GM06990 (cell line): ENCODE data around the gene ERC2.

Experiments used
- DNase-seq: peaks from one replicate; pipeline ENCODE4 v3.0.0-alpha.2; 2011; ENCODE audit not compliant: insufficient read length; ENCODE audit errors: extremely low read depth
- H3K27me3 ChIP-seq: replicated peaks from 2 replicates; pipeline ENCODE4 v1.6.0; 2011; ENCODE audit warnings: low read length; ENCODE audit not compliant: control insufficient read depth, insufficient read depth
- H3K36me3 ChIP-seq: 2 replicates; pipeline ENCODE4 v1.5.1; 2011; ENCODE audit warnings: low read length; ENCODE audit not compliant: control insufficient read depth, insufficient read depth
- H3K4me3 ChIP-seq: replicated peaks from 2 replicates; pipeline ENCODE4 v1.5.1; 2011; ENCODE audit warnings: low read depth, mild to moderate bottlenecking, control low read depth, low read length
- CTCF ChIP-seq: IDR thresholded peaks from 2 replicates; pipeline ENCODE4 v1.5.1; 2011; ENCODE audit warnings: low read length, control low read depth, mild to moderate bottlenecking, inconsistent platforms; ENCODE audit not compliant: insufficient read depth, poor library complexity, severe bottlenecking

ERC2 gene

DNA sequence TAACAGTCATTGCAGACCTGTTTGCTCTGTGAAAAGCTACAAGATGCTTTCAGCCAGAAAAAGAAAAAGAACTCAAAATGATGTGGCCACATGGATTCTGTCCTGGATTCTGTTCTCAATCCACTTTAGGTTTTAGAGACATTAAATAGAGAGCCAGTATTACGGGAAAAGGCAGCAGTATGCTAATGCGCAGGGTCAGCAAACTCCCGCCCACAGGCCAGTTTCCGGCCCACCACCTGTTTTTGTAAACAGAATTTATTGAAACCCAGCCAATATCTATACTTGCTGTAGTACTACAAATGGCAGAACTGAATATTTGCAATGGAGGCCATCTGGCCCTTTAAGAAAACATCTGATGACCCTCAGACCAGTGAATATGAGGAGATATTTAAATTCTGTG, 416.1 kb downstream of the ERC2 start:
- no peak for TF ChIP-seq CTCF
- no peak for DNase-seq
- Histone ChIP-seq H3K27me3 (no peaks in the 10 kb centered on the region), H3K36me3 (no peaks in the 10 kb centered on the region), H3K4me3 (no peak overlapping the region)

DNA sequence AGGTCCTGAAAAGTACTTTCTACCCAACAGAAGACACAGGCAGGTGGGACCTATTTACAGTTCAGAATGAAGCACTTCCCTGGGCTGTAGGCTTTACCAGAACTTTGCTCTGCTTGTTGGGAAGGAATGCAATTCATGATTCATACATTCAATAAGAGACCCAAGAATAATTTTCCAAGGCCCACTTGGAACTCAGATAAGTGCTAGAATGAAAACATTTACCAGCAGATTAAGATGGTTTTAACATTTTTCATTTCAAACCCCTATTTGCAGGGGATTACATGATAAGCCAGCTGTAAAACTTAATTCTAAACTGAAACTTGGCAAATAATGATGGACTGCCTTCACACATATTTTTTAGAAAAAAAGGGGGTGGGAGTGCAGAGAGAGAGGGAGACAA, 417.2 kb downstream of the ERC2 start:
- DNase-seq, result no peak
- Histone ChIP-seq H3K27me3 (no peaks in the 10 kb centered on the region), H3K4me3 (no peak overlapping the region), H3K36me3 (no peaks in the 10 kb centered on the region)
- TF ChIP-seq CTCF, result no peak

GRCh38 chr3:56048946-56049345, 419.3 kb downstream of the ERC2 start:
- no peak overlapping the region for H3K4me3 ChIP-seq
- H3K27me3 ChIP-seq, result no peaks in the 10 kb centered on the region
- TF ChIP-seq CTCF, result no peak
- DNase-seq, result no peak
- no peaks in the 10 kb centered on the region for H3K36me3 ChIP-seq

DNA sequence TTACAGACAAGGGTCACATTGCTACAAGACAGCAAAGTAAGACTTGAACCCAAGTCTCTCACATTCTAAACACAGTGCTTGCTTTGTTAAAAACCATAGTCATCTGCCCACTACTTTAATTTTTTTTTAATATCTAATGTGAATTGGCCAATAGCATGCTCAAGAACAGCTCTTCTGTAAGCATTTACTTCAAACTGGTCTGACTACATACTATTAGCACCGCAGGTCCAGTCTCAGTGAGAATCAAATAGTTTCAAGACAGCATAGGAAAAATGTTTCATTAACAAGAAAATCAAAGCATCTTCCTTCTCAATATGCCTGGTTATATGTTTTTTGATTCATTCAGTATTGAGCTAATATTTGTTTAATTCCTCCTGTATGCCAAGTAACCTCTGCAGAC, 419.9 kb downstream of the ERC2 start:
- TF ChIP-seq CTCF, result no peak
- H3K27me3 ChIP-seq, result no peaks in the 10 kb centered on the region
- no peak overlapping the region for H3K4me3 ChIP-seq

DNA sequence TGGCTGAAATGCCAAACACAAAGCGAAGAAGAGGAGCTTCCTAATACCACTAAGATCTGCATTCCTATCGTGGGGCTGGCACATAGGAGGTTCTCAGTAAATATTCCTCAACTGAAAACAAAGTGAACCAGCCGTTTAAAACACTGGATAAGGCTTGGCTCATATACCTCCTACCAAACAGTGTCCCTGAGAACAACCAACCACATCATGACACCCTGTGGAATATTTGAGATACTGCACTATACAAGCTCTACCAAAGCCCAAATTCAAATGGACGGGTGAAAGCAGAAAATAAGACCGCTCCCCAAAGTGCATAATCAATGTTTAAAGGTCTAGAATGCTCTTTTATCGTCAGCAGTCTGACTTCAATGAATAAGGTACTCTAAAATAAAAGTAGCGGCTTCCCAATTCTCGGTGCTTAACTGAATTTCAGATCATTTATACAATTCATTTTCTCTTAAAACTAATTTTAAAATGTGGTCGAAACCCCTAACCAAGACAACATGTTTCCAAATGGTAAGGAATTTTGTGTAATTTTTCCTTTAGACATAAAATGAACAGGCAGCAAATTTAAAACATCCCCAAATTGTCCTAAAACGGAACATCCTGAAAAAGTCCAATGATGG, 425.8 kb downstream of the ERC2 start:
- no peaks in the 10 kb centered on the region; the same call in 1 of the 2 replicates for H3K27me3 ChIP-seq
- TF ChIP-seq CTCF, result peak; percentile 33
- H3K36me3 ChIP-seq, result no peaks in the 10 kb centered on the region
- no peak overlapping the region for H3K4me3 ChIP-seq
- no peak for DNase-seq

More for the DNA sequence above, 419.9 kb downstream of the ERC2 start:
- DNase-seq, result no peak
- H3K36me3 ChIP-seq, result no peaks in the 10 kb centered on the region

DNA sequence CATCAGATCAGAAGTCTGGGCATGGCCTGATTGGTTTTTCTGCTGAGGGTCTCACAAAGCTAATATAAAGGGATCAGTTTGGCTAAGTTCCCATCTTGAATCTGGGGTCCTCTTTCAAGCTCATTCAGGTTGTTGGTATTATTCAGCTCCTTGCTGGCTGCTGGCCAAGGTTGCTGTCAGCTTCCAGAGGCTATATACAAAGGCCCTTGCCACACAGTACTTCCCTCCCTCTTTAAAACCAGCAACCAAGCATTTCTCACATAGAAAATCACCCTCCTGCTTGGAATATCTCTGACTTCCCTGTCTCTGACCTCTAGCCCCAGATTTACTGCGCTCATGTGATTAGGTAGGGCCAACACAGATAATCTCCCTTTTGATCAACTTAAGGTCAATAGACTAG, 442.9 kb downstream of the ERC2 start:
- no peak overlapping the region for H3K4me3 ChIP-seq
- no peaks in the 10 kb centered on the region for H3K27me3 ChIP-seq
- H3K36me3 ChIP-seq, result no peaks in the 10 kb centered on the region
- no peak for DNase-seq
- no peak for TF ChIP-seq CTCF
